ENCODE results near the gene GARS1.

DNA sequence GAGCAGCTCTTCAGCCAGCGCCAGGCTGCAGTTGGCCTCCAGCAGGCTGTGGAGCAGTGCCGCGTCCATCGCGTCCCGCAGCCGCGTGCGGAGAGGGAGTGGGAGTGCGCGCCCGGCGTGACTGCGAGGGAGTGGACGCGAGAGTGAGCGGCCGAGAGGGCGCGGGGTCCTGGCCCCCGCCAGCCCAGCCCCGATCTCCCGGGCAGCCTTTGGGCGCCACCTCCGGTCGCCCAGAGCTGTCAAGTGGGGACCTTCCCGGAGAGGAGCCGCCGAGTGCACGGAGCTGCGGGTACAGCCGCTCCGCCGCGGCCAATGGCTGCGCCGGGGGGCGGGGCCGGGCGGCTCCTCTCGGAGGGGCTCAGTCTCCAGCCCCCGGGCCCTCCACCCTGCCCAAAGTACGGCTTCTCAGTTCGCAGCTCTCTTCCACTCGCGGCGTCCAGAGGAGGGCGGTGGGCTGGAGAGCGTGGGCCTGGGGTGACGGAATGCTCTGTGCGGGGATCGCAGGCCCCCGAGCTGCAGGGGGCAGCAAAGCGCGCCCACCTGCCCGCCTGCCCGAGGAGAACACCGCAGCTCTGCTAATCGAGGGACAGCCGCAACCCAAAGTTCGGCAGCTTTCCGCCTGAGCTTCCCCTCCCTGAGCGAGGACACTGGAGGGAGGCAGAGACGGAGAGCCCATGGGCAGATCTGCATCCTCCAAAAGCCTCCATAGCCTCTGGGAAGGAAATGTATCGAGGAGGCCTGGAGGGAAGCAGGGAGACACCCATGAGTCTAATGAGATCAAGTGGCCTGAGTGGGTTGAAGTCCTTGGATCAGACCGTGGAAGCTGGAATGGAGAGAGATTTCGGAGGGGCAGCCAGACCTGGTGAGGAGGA is 87.8 kb downstream of the GARS1 start, which contains the start of gene CRHR2:
- TF ChIP-seq, protein P1, sequence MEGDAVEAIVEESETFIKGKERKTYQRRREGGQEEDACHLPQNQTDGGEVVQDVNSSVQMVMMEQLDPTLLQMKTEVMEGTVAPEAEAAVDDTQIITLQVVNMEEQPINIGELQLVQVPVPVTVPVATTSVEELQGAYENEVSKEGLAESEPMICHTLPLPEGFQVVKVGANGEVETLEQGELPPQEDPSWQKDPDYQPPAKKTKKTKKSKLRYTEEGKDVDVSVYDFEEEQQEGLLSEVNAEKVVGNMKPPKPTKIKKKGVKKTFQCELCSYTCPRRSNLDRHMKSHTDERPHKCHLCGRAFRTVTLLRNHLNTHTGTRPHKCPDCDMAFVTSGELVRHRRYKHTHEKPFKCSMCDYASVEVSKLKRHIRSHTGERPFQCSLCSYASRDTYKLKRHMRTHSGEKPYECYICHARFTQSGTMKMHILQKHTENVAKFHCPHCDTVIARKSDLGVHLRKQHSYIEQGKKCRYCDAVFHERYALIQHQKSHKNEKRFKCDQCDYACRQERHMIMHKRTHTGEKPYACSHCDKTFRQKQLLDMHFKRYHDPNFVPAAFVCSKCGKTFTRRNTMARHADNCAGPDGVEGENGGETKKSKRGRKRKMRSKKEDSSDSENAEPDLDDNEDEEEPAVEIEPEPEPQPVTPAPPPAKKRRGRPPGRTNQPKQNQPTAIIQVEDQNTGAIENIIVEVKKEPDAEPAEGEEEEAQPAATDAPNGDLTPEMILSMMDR (conservative IDR thresholded peaks at IDR 0.05 in 1 of 2, IDR thresholded peaks at IDR 0.05 in 1 of 2; ENCODE audit: extremely low read depth in 1 of 2, insufficient read depth in 1 of 2, low read depth in 1 of 2, low read length in 2 of 2), result no peak
- peak; percentile 84 for TF ChIP-seq EZH2 (IDR thresholded peaks at IDR 0.05; ENCODE audit: borderline replicate concordance, low read length)

All from mammary epithelial cell (primary cell).